ENCODE results near the gene ARAF. TPM values are rescaled to one million over a fixed set of nuclear protein-coding genes. Genes with fewer than 3 reads are reported as not detected.

The ARAF gene
- total and polyA plus RNA-seq, 2 of the 4 experiments (the other 2 are of a cell fraction), result 9.1 to 52.2 TPM

GRCh38 chrX:47578692-47579091 is 17.7 kb downstream of the ARAF start:
- peak overlapping the region; percentile 61 for H4K5ac ChIP-seq (ENCODE audit: low read depth, low read length)
- H3K27ac ChIP-seq (ENCODE audit: insufficient read depth, low read length), result peak overlapping the region; percentile 86
- peak overlapping the region; percentile 77; the same call in 1 of the 3 replicates for H2BK15ac ChIP-seq (ENCODE audit: low read depth, low read length)
- peaks cover 16% of the 10 kb centered on the region for H3K9me1 ChIP-seq (ENCODE audit: insufficient read depth, low read length)
- peak overlapping the region; percentile 92 for H2BK120ac ChIP-seq (ENCODE audit: low read depth, low read length)
- H3K4me3 ChIP-seq (ENCODE audit: insufficient read depth, low read depth, low read length), result no peak overlapping the region
- H3K9me3 ChIP-seq (ENCODE audit: control insufficient read depth, insufficient read depth, low read length), result no peaks in the 10 kb centered on the region
- peaks cover 3% of the 10 kb centered on the region for H4K20me1 ChIP-seq (ENCODE audit: insufficient read depth, low read length)
- TF ChIP-seq MXI1 (IDR thresholded peaks at IDR 0.05; ENCODE audit: borderline replicate concordance, low read depth, low read length) (no peak), USF2 (IDR thresholded peaks at IDR 0.05; ENCODE audit: low read depth, low read length) (no peak), CHD1 (IDR thresholded peaks at IDR 0.05; ENCODE audit: low read depth, low read length) (no peak), RFX5 (IDR thresholded peaks at IDR 0.05; ENCODE audit: low read depth, low read length) (no peak), BHLHE40 (IDR thresholded peaks at IDR 0.05; ENCODE audit: low read depth, low read length) (no peak)
- no peaks in the 10 kb centered on the region for H3K27me3 ChIP-seq (ENCODE audit: control insufficient read depth, insufficient read depth, low read length)
- ATAC-seq (ENCODE audit: low read depth) (no peak), DNase-seq (no peak)
- POLR2A ChIA-PET (ENCODE audit: unreplicated experiment), result no interaction called here
- peak overlapping the region; percentile 91 for H3K23ac ChIP-seq (ENCODE audit: low read depth, low read length)
- H3K14ac ChIP-seq (replicated peaks; ENCODE audit: low read depth, low read length), result peak overlapping the region; percentile 73; the same call in 1 of the 2 replicates
- CTCF ChIA-PET, result no interaction called here
- H2BK5ac ChIP-seq (ENCODE audit: low read depth, low read length, poor library complexity, severe bottlenecking), result peak overlapping the region; percentile 85
- H3K4me2 ChIP-seq (ENCODE audit: low read depth, low read length), result no peak overlapping the region
- H3K18ac ChIP-seq (ENCODE audit: low read depth, low read length), result peak overlapping the region; percentile 65
- peak overlapping the region; percentile 84 for H3K4ac ChIP-seq (ENCODE audit: low read depth, low read length)
- no peak overlapping the region for H3K9ac ChIP-seq (ENCODE audit: low read depth, low read length)
- H3K79me1 ChIP-seq (ENCODE audit: low read depth in 1 of 2, low read length in 2 of 2), result peaks cover 3 to 14% of the 10 kb centered on the region in 2 experiments; a peak in 2 of 4 replicates
- H4K8ac ChIP-seq (ENCODE audit: low read depth in 2 of 2, low read length in 2 of 2), result peak overlapping the region; percentile 40 to 58; a peak in 3 of 4 replicates
- H2AK9ac ChIP-seq (replicated peaks; ENCODE audit: low read depth, low read length, poor library complexity), result peak overlapping the region; percentile 52
- BruUV-seq (replicated peaks), result no TSS peak
- peak overlapping the region; percentile 92 for H2BK20ac ChIP-seq (ENCODE audit: low read depth, low read length)
- H2AFZ ChIP-seq (replicated peaks; ENCODE audit: low read length, poor library complexity), result peak overlapping the region; percentile 53
- H3K36me3 ChIP-seq (ENCODE audit: control insufficient read depth, insufficient read depth, low read length), result 0 out of 2 replicates have a peak, but pooled peaks cover 2% of the 10 kb centered on the region
- in situ Hi-C loops (cut with MboI; ENCODE audit: low sequenced_read_pairs) (no loop called here), dilution Hi-C loops (cut with HindIII; ENCODE audit: low sequenced_read_pairs, unreplicated experiment) (no loop called here), intact Hi-C loops (cut with micrococcal nuclease) (no loop called here)
- peaks cover 26% of the 10 kb centered on the region for H3K4me1 ChIP-seq (ENCODE audit: control insufficient read depth, insufficient read depth, low read length)
- H3K56ac ChIP-seq (ENCODE audit: extremely low read depth, insufficient read depth, low read length), result no peak overlapping the region
- peak overlapping the region; percentile 90 for H2AK5ac ChIP-seq (ENCODE audit: low read depth, low read length)
- peak overlapping the region; percentile 73 for H4K91ac ChIP-seq (ENCODE audit: insufficient read depth, low read depth, low read length)
- 51% methylated on average over 6 of the region's 16 CpGs; no CpG with 5 or more reads in 1 of the 2 experiments for WGBS, 2 experiments (ENCODE audit: extremely low coverage in 2 of 2, insufficient read length in 1 of 2)
